Measurements from ENCODE around the gene PIGK. TPM values are rescaled to one million over a fixed set of nuclear protein-coding genes. Genes with fewer than 3 reads are reported as not detected.
A peak's percentile ranks its signal among the peaks of the same experiment; 100 is the strongest.
"Not testable (repeated sequence)": the region's sequence is repeated elsewhere in the genome, so short reads cannot be mapped to it uniquely, and the experiment has no call there.

Gene PIGK
- total RNA-seq, 1 donor: 34.3 TPM

DNA sequence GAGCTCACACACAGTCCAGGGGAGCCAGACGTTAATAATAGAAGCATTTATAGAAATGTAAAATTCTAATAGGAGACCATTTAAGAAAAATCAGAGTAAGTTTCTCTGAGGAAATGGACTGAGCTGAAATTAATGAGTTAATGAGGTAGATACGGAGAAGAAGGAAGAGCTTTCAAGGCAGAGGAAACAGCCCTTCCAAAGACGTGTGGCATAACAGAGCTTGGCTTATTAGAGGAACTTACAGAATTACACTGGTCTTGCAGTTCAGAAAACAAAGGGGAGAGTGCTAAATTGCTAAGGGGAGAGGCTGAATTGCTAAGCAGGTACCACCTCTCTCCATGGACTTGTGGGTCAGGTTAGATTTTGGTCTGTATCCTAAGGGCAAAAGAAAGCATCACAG is 8.2 kb upstream of the PIGK start:
- TF ChIP-seq, protein P1, sequence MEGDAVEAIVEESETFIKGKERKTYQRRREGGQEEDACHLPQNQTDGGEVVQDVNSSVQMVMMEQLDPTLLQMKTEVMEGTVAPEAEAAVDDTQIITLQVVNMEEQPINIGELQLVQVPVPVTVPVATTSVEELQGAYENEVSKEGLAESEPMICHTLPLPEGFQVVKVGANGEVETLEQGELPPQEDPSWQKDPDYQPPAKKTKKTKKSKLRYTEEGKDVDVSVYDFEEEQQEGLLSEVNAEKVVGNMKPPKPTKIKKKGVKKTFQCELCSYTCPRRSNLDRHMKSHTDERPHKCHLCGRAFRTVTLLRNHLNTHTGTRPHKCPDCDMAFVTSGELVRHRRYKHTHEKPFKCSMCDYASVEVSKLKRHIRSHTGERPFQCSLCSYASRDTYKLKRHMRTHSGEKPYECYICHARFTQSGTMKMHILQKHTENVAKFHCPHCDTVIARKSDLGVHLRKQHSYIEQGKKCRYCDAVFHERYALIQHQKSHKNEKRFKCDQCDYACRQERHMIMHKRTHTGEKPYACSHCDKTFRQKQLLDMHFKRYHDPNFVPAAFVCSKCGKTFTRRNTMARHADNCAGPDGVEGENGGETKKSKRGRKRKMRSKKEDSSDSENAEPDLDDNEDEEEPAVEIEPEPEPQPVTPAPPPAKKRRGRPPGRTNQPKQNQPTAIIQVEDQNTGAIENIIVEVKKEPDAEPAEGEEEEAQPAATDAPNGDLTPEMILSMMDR (IDR thresholded peaks at IDR 0.05; ENCODE audit: insufficient read depth, low read length): no peak
- DNase-seq (ENCODE audit: low read depth): no peak
- no peak overlapping the region for H3K4me3 ChIP-seq (ENCODE audit: low read depth, low read length)

DNA sequence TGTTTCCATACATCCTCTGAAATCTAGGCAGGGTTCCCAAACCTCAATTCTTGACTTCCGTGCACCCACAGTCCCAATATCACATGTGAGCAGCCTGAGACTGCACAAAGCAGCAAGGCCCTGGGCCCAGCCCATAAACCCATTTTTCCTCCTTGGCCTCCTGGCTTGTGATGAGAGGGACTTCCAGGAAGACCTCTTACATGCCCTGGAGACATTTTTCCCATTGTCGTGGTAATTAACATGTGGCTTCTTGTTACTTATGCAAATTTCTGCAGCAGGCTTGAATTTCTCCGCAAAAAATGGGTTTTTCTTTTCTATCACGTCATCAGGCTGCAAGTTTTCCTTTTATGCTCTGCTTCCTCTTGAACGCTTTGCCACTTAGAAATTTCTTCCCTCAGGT is 3.3 kb upstream of the PIGK start:
- H3K4me3 ChIP-seq (ENCODE audit: low read depth, low read length): no peak overlapping the region
- no peak for DNase-seq (ENCODE audit: low read depth)
- TF ChIP-seq, protein P1 (IDR thresholded peaks at IDR 0.05; ENCODE audit: insufficient read depth, low read length): no peak

GRCh38 chr1:77220687-77221463 is 1.6 kb upstream of the PIGK start:
- no peak overlapping the region for H3K4me3 ChIP-seq (ENCODE audit: low read depth, low read length)
- DNase-seq (ENCODE audit: low read depth): peak; percentile 93
- TF ChIP-seq, protein P1 (IDR thresholded peaks at IDR 0.05; ENCODE audit: insufficient read depth, low read length): no peak

DNA sequence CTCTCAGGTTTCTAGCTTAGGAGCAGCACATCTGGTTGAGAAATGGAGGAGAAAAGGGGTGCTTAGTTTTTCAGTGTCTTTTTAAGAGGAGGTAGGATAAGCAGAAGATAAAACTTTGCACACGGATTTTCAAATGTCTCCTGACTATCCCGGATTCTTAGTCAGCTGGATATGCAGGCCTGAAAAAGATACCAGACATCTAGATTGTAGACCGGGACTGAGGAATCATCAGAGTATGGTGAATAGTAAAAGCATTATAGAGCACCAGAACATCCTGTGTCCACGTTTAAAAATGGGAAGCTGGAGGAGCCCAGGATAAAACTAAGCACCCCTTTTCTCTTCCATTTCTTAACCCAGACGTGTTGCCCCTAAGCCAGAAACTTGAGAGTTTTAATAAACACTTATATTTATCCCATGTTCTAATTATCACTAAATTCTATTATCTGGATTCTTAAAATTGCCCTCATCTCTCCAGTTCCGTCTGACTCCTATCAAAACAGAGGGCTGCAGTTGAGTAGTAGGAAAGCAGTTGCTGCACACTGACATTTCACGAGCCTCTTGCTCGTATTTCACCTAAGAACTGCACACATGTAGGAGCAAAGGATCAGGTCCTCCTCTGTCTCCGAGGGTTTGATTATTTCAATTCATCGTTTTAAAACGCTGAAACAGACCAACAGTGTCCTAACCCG is 609 bp downstream of the PIGK start:
- TF ChIP-seq, protein P1 (IDR thresholded peaks at IDR 0.05; ENCODE audit: insufficient read depth, low read length): no peak
- H3K4me3 ChIP-seq (ENCODE audit: low read depth, low read length): peak overlapping the region; percentile 89
- DNase-seq (ENCODE audit: low read depth): peak; percentile 39

GRCh38 chr1:77204043-77204442 is 15.2 kb downstream of the PIGK start:
- DNase-seq (ENCODE audit: low read depth); H3K4me3 ChIP-seq (ENCODE audit: low read depth, low read length): not testable (repeated sequence)

DNA sequence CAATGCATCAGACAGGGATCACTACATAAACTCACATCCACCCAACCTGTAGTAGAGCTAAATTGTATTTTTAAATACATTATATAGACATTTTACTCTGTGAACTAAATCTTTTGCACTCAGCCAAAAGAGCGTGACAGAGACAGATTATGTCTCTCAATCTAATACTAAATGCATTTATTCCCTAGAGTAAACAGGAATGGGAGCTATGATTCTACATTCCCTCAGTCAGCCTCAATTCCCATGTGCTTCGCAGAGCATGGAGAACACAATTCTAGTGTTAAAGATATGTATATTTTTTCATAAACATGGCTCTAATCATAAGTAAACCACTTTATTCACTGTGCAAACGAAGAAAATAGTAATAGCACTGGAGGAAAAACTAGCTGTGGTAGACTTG is 16.5 kb downstream of the PIGK start:
- TF ChIP-seq, protein P1 (IDR thresholded peaks at IDR 0.05; ENCODE audit: insufficient read depth, low read length): no peak
- DNase-seq (ENCODE audit: low read depth): peak; percentile 16
- no peak overlapping the region for H3K4me3 ChIP-seq (ENCODE audit: low read depth, low read length)

DNA sequence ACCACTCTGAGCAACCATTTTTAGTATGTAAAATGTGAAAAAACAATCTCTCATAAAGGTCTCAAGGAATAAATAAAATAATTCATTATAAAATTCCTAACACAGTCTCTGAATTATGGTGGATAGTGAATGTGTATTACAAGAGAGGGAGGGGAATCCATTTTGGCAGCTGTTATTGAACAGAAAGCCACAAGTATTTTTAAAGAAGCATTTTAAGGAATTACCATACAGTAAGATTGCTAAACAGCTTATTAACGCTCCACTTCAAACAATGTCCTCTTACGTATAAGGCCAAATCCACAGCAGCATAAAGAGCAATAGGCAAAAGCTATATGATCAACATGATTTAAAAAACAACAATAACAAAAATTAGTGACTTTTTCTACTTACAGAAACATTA is 18.4 kb downstream of the PIGK start:
- no peak for DNase-seq (ENCODE audit: low read depth)
- TF ChIP-seq, protein P1 (IDR thresholded peaks at IDR 0.05; ENCODE audit: insufficient read depth, low read length): no peak
- no peak overlapping the region for H3K4me3 ChIP-seq (ENCODE audit: low read depth, low read length)
